Body of pancreas (tissue), 4 donors: ENCODE data around the gene GRK1. TPM values are rescaled to one million over a fixed set of nuclear protein-coding genes. Genes with fewer than 3 reads are reported as not detected.

ENCODE experiments used
- ATAC-seq: fragments of 150-250 bp; one replicate; pipeline ENCODE4 v1.9.1; 2016
- DNase-seq, 4 donors: peaks; one replicate each; pipeline ENCODE4 v3.0.0-alpha.2; 2019
- H3K27ac ChIP-seq, 4 donors: fragments of 200-600 bp; sonication (generic); 1 replicate in 3 of 4; 2 replicates in 1 of 4; pipeline versions ENCODE4 v1.5.1 to v1.6.1; 2016 to 2019; ENCODE audit warnings: mild to moderate bottlenecking in 1 of 4, mixed read lengths in 1 of 4, moderate library complexity in 1 of 4
- H3K27me3 ChIP-seq, 2 donors: fragments of 200-600 bp; sonication (generic); one replicate each; pipeline ENCODE4 v1.6.0; 2016; ENCODE audit warnings: mild to moderate bottlenecking in 1 of 2
- H3K36me3 ChIP-seq, 2 donors: fragments of 200-600 bp; sonication (generic); replicated peaks in 1 of 2; 2 replicates each; pipeline ENCODE4 v1.5.1; 2016; ENCODE audit warnings: low read depth in 2 of 2; ENCODE audit not compliant: insufficient read depth in 1 of 2
- H3K4me1 ChIP-seq: fragments of 200-600 bp; sonication (generic); one replicate; pipeline ENCODE4 v1.6.0; 2016
- H3K4me3 ChIP-seq, 2 donors: fragments of 200-600 bp; sonication (generic); 1 replicate in 1 of 2; 2 replicates in 1 of 2; pipeline ENCODE4 v1.5.1; 2016 to 2019
- H3K9me3 ChIP-seq, 3 donors: fragments of 200-600 bp; sonication (generic); 1 replicate in 2 of 3; 2 replicates in 1 of 3; pipeline ENCODE4 v1.5.1; 2016
- POLR2A ChIP-seq, 3 donors: fragments of 450-650 bp; IDR thresholded peaks; one replicate each; pipeline ENCODE4 v1.6.1; 2016; ENCODE audit warnings: antibody characterized with exemption in 3 of 3, mild to moderate bottlenecking in 2 of 3
- WGBS, 2 donors: methylation state at CpG; one replicate each; pipeline ENCODE4 v1.1.5; 2017; 5-methylcytosine and 5-hydroxymethylcytosine counted together
- intact Hi-C: fragments of 100-400 bp; cut with DNase I; formaldehyde crosslinking; loops from one replicate; pipeline ENCODE4 v1.15.1; 2023
- total RNA-seq, 2 donors: library from RNA; depleted of rRNA; stranded (reverse); fragments of >200 nt; gene quantifications; one replicate each; pipeline ENCODE4 v1.1.0, GENCODE V29; 2016
- TF ChIP-seq, protein P1 (sequence below), 7 experiments: fragments of 450-650 bp in 4 of 7; fragments of 200-600 bp in 3 of 7; sonication (generic) in 3 of 7; IDR thresholded peaks; one replicate each; pipeline ENCODE4 v1.5.1; 2016 to 2019; ENCODE audit warnings: antibody characterized with exemption in 7 of 7

GRK1 gene
- total RNA-seq, 2 donors from 2014 or later, result not detected

DNA sequence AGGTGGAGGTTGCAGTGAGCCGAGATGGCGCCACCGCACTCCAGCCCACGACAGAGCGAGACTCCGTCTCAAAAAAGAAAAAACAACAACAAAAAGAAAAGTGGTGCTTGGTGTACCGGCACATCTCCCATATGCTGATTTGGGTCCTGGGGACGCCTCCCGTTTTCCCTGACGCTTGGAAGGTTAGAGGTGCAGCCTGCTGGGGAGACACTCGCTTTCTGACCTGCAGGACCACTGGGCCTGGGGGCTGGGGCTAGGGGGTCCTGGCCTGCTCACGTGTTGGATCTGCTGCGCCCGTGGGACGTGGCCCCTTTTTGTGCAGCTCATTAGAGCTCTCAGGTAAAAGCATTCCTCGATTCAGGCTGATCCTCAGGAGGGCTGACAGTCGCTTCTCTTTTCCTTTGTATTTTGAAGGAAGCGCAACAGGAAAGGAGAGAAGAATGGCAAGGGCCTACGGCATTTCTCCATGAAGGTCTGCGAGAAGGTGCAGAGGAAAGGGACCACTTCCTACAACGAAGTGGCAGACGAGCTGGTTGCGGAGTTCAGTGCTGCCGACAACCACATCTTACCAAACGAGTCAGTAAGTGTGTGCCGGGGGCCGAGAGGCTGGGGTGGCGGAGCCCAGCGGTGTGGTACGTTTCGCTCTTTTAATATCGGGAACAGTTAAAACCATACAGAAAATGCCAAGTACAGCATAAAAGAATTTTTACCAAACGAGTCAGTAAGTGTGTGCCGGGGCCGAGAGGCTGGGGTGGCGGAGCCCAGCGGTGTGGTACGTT lies 34.1 kb upstream of the GRK1 start:
- H3K27ac ChIP-seq, result no peak overlapping the region
- no peaks in the 10 kb centered on the region for H3K27me3 ChIP-seq
- H3K4me1 ChIP-seq, result no peaks in the 10 kb centered on the region
- WGBS, 2 donors, result 93 to 96% methylated on average over 38 of the region's 38 CpGs
- no peak for DNase-seq
- H3K4me3 ChIP-seq, result no peak overlapping the region
- H3K9me3 ChIP-seq, result no peaks in the 10 kb centered on the region
- peaks cover 0 to 23% of the 10 kb centered on the region in 2 donors for H3K36me3 ChIP-seq
- no peak for ATAC-seq
- TF ChIP-seq, protein P1, sequence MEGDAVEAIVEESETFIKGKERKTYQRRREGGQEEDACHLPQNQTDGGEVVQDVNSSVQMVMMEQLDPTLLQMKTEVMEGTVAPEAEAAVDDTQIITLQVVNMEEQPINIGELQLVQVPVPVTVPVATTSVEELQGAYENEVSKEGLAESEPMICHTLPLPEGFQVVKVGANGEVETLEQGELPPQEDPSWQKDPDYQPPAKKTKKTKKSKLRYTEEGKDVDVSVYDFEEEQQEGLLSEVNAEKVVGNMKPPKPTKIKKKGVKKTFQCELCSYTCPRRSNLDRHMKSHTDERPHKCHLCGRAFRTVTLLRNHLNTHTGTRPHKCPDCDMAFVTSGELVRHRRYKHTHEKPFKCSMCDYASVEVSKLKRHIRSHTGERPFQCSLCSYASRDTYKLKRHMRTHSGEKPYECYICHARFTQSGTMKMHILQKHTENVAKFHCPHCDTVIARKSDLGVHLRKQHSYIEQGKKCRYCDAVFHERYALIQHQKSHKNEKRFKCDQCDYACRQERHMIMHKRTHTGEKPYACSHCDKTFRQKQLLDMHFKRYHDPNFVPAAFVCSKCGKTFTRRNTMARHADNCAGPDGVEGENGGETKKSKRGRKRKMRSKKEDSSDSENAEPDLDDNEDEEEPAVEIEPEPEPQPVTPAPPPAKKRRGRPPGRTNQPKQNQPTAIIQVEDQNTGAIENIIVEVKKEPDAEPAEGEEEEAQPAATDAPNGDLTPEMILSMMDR (IDR thresholded peaks at IDR 0.05), result no peak
- no peak for TF ChIP-seq POLR2A (IDR thresholded peaks at IDR 0.05)
- intact Hi-C loops, result no loop called here

DNA sequence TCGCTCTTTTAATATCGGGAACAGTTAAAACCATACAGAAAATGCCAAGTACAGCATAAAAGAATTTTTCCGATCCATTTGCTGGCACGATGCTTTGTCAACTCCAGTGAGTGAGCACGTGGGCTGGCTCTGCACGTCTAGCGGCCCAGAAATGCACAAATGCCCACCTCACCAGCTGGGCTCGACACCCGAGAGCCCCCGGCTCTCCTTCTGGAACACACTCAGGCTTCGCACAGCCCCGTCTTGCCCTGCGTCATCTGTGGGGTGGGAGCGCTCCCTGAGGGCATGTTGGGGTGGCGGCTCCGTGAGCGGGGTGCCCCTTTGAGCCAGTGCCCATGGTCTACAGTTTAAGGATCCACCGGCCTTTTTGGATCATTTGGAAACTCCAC lies 33.5 kb upstream of the GRK1 start:
- Histone ChIP-seq H3K4me3 (no peak overlapping the region), H3K9me3 (no peaks in the 10 kb centered on the region), H3K4me1 (no peaks in the 10 kb centered on the region), H3K36me3 (peaks cover 0 to 26% of the 10 kb centered on the region in 2 donors), H3K27me3 (no peaks in the 10 kb centered on the region), H3K27ac (no peak overlapping the region)
- intact Hi-C loops, result no loop called here
- DNase-seq (no peak), ATAC-seq (no peak)
- TF ChIP-seq, protein P1 (IDR thresholded peaks at IDR 0.05), result no peak
- no peak for TF ChIP-seq POLR2A (IDR thresholded peaks at IDR 0.05)
- 96 to 97% methylated on average over 18 of the region's 18 CpGs for WGBS, 2 donors

DNA sequence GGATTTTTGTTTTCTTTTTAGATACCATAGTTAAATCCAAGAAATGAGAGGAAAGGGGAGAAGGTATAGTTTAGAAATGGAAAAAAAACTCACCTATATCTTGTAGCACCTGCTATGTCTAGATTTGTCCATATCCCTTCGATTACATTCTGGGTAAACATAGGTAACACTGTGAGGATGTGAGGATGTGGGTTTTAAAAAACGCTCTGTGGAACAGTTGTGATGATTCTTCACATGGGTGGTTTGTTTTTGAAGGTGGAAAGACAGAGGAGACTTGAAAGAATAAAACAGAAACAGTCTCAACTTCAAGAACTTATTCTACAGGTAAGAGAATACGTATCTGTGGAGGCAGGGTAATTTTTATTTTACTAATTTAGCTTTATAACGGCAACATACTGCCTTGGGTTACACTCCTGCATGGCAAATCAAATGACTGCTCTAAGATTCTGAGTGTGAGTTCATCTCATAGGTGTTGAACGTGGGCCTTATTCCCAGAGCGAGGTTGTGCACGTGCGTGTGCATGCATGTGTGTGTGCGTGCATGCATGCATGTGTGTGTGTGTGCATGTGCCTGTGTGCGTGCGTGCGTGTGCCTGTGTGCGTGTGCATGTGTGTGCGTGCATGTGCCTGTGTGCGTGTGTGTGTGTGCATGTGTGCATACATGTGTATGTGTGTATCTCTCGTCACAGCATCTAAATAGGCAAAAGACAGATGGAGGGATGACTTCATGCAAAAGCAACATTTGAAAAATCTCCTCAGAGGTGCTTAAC lies 32.6 kb upstream of the GRK1 start:
- no peak for DNase-seq
- H3K36me3 ChIP-seq, result peaks cover 0 to 26% of the 10 kb centered on the region in 2 donors
- WGBS, 2 donors, result 89 to 93% methylated on average over 14 to 16 of the region's 16 CpGs

DNA sequence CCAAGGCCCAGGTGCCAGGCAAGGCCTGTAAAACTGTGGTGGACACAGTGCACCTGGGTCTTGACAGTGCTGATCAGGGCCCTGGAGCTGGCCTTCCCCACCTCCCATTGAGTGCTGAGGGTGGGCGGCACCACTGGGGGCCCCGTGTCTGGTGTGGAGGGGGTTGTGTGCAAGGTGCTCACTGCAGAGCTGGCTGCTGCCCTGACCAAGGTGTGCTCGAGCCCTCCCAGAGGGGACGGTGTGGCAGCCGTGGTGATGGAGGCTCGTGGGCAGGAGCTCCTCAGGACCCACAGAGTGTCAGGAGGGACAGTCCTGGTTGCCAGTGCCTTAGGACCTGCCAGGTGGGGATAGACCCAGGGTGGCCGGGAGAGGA lies 32.0 kb upstream of the GRK1 start:
- H3K27me3 ChIP-seq, result no peaks in the 10 kb centered on the region
- H3K27ac ChIP-seq, result no peak overlapping the region
- H3K4me3 ChIP-seq, result no peak overlapping the region
- no peaks in the 10 kb centered on the region for H3K4me1 ChIP-seq
- no peak for DNase-seq
- 98% methylated on average over 7 of the region's 7 CpGs; no CpG with 5 or more reads in 1 of the 2 donors for WGBS, 2 donors
- ATAC-seq, result no peak
- peaks cover 0 to 27% of the 10 kb centered on the region in 2 donors for H3K36me3 ChIP-seq
- no peak for TF ChIP-seq POLR2A (IDR thresholded peaks at IDR 0.05)
- TF ChIP-seq, protein P1 (IDR thresholded peaks at IDR 0.05), result no peak
- no peaks in the 10 kb centered on the region for H3K9me3 ChIP-seq
- intact Hi-C loops, result no loop called here

More for the DNA sequence above, 32.6 kb upstream of the GRK1 start:
- no peaks in the 10 kb centered on the region for H3K9me3 ChIP-seq
- TF ChIP-seq POLR2A (IDR thresholded peaks at IDR 0.05), result no peak
- TF ChIP-seq, protein P1 (IDR thresholded peaks at IDR 0.05), result no peak
- no peak for ATAC-seq
- no peaks in the 10 kb centered on the region for H3K4me1 ChIP-seq
- no peaks in the 10 kb centered on the region for H3K27me3 ChIP-seq
- H3K4me3 ChIP-seq, result no peak overlapping the region
- no peak overlapping the region for H3K27ac ChIP-seq
- intact Hi-C loops, result no loop called here
